Esophagus muscularis mucosa (tissue), 4 donors: ENCODE measurements around the gene PEPD. TPM values are rescaled to one million over a fixed set of nuclear protein-coding genes. Genes with fewer than 3 reads are reported as not detected.
A peak's percentile ranks its signal among the peaks of the same experiment; 100 is the strongest.

Source experiments
- DNase-seq: peaks from one replicate; pipeline ENCODE4 v3.0.0-alpha.2; 2017; ENCODE audit errors: extremely low spot score
- H3K27ac ChIP-seq, 4 donors: fragments of 200-600 bp; sonication (generic); replicated peaks in 1 of 4; 1 replicate in 3 of 4; 2 replicates in 1 of 4; pipeline ENCODE4 v1.5.1; 2016 to 2019; ENCODE audit warnings: mild to moderate bottlenecking in 1 of 4
- H3K27me3 ChIP-seq, 4 donors: fragments of 200-600 bp; sonication (generic); one replicate each; pipeline versions ENCODE4 v1.5.1 to v1.6.0; 2016 to 2019
- H3K36me3 ChIP-seq, 4 donors: fragments of 200-600 bp; sonication (generic); one replicate each; pipeline ENCODE4 v1.5.1; 2016 to 2019
- H3K4me1 ChIP-seq, 4 donors: fragments of 200-600 bp; sonication (generic); one replicate each; pipeline ENCODE4 v1.5.1; 2016 to 2019
- H3K4me3 ChIP-seq, 4 donors: fragments of 200-600 bp; sonication (generic); 1 replicate in 2 of 4; 2 replicates in 2 of 4; pipeline ENCODE4 v1.5.1; 2016 to 2019; ENCODE audit warnings: mild to moderate bottlenecking in 4 of 4, moderate library complexity in 1 of 4
- H3K9me3 ChIP-seq, 4 donors: fragments of 200-600 bp; sonication (generic); 1 replicate in 3 of 4; 2 replicates in 1 of 4; pipeline ENCODE4 v1.5.1; 2016 to 2019
- EP300 ChIP-seq: sonication (generic); formaldehyde crosslinking; IDR thresholded peaks from one replicate; pipeline ENCODE4 v1.6.1; 2017; ENCODE audit warnings: antibody characterized with exemption
- POLR2A ChIP-seq: fragments of 450-650 bp; IDR thresholded peaks from one replicate; pipeline ENCODE4 v1.6.1; 2017; ENCODE audit warnings: antibody characterized with exemption, moderate library complexity, mild to moderate bottlenecking, low read depth
- POLR2AphosphoS5 ChIP-seq, 2 donors: sonication (generic); formaldehyde crosslinking; IDR thresholded peaks; one replicate each; pipeline ENCODE4 v1.6.1; 2017; ENCODE audit warnings: antibody characterized with exemption in 2 of 2
- WGBS: methylation state at CpG from one replicate; pipeline ENCODE4 v1.1.5; 2018; 5-methylcytosine and 5-hydroxymethylcytosine counted together
- intact Hi-C: fragments of 100-400 bp; cut with DNase I; formaldehyde crosslinking; loops from one replicate; pipeline ENCODE4 v1.15.1; 2023
- total RNA-seq, 4 donors: library from RNA; depleted of rRNA; stranded (reverse); fragments of >200 nt; gene quantifications; one replicate each; pipeline versions ENCODE4 v1.1.0 to v1.2.1, GENCODE V29; 2016
- TF ChIP-seq, protein P1 (sequence below), 3 experiments: fragments of 200-600 bp in 2 of 3; fragments of 450-650 bp in 1 of 3; sonication (generic) in 2 of 3; IDR thresholded peaks; one replicate each; pipeline ENCODE4 v1.5.1; 2017 to 2019; ENCODE audit warnings: antibody characterized with exemption in 3 of 3, mild to moderate bottlenecking in 2 of 3, moderate library complexity in 1 of 3

PEPD gene
- total RNA-seq, 4 donors from 2014 or later, result 59.8 to 90.9 (median 73.0) TPM

DNA sequence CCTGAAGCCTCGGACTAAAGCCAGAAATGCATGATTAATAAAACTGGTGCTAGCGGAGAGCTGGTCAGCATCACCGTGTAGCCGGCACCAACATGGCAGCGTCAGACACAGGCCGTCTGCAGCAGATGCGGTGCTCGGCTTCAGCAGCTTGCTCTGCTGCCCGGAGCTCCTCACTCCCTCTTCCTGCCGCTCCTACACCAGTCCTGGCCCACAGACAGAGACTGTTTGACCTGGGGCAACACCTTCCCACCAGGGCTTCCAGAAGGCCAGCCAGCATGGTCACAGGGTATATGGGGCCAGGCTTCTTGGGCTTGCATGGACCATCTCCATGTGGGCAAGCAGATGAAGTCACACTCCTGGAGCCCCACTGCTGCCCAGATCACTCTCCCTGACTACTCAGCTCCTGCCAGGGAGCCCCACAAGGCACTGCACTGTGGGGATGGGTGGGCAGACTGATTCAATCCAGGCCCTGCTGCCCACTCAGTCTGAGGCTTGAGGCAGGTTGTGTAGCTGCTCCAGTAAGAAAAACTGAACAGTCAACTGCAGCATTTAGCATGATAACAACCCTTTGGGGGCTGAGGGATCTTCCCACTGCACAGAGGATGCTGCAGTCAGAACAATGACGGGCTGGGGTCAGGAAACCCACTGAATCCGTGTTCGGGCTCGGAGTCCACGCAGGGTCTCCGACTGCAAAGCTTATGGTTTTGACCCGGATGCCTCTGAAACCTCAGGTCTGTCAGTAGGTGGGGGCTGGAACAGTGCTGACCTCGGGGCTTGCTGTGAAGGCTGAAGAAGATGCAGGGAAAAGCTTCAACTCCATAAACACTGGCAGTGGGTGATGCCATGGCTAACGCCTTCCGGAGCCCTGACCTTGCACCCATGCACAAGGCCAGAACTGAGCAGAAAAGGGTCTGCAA, 102.5 kb downstream of the PEPD start:
- H3K27me3 ChIP-seq, result no peaks in the 10 kb centered on the region
- DNase-seq, result no peak
- no peak overlapping the region for H3K27ac ChIP-seq
- TF ChIP-seq EP300 (no peak), POLR2AphosphoS5 (IDR thresholded peaks at IDR 0.05) (no peak), POLR2A (no peak)
- TF ChIP-seq, protein P1, sequence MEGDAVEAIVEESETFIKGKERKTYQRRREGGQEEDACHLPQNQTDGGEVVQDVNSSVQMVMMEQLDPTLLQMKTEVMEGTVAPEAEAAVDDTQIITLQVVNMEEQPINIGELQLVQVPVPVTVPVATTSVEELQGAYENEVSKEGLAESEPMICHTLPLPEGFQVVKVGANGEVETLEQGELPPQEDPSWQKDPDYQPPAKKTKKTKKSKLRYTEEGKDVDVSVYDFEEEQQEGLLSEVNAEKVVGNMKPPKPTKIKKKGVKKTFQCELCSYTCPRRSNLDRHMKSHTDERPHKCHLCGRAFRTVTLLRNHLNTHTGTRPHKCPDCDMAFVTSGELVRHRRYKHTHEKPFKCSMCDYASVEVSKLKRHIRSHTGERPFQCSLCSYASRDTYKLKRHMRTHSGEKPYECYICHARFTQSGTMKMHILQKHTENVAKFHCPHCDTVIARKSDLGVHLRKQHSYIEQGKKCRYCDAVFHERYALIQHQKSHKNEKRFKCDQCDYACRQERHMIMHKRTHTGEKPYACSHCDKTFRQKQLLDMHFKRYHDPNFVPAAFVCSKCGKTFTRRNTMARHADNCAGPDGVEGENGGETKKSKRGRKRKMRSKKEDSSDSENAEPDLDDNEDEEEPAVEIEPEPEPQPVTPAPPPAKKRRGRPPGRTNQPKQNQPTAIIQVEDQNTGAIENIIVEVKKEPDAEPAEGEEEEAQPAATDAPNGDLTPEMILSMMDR (IDR thresholded peaks at IDR 0.05), result no peak
- 93% methylated on average over 15 of the region's 20 CpGs for WGBS
- no peak overlapping the region for H3K4me3 ChIP-seq
- intact Hi-C loops, result no loop called here
- peaks cover 0 to 10% (median 8%) of the 10 kb centered on the region in 4 donors for H3K4me1 ChIP-seq
- H3K9me3 ChIP-seq, result no peaks in the 10 kb centered on the region
- H3K36me3 ChIP-seq, result peaks cover 0 to 4% (median 3%) of the 10 kb centered on the region in 4 donors

DNA sequence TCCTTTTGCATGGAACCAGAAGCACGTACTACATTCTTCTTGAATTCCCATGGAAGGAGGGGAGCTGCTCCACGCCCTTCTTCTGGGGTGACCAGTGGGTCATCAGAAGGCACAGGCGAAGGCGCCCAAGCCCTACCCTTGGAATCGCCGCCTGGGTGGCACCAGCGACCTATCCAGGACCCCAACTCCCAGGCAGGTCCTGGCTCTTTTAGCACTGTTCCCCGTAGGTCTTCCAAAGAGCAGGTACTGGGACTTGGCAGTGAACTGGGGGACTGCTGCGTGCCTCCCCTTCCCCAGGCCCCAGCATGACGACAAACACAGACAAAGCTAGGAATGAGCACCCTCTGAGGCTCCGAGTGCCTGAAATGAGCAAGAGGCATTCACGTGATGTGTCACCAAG, 103.1 kb downstream of the PEPD start:
- intact Hi-C loops, result no loop called here
- TF ChIP-seq POLR2A (no peak), POLR2AphosphoS5 (IDR thresholded peaks at IDR 0.05) (no peak), EP300 (no peak)
- TF ChIP-seq, protein P1 (IDR thresholded peaks at IDR 0.05), result no peak
- Histone ChIP-seq H3K27me3 (no peaks in the 10 kb centered on the region), H3K4me3 (no peak overlapping the region), H3K4me1 (peaks cover 0 to 10% (median 8%) of the 10 kb centered on the region in 4 donors), H3K9me3 (no peaks in the 10 kb centered on the region), H3K27ac (no peak overlapping the region), H3K36me3 (peaks cover 0 to 4% (median 3%) of the 10 kb centered on the region in 4 donors)
- 86% methylated on average over 4 of the region's 12 CpGs for WGBS
- DNase-seq, result no peak

DNA sequence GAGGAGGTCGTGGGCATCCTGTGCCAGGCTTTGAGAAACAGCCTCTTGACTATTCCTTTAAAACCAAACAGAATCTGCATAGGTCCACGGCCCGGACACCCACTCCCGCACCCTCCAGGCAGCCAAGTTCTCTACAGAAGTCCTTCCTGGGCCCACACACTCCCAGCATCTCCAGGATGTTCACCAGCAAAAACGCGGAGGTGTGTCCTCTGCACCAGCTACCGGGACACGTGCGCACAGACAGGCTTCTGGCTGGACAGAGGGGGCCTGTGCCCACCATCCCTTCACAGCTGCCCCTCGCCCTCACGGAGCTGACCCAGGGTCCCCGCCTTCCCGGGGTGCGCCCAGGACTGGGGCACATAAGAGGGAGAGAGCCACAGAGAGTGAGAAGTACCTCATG, 103.8 kb downstream of the PEPD start:
- H3K4me1 ChIP-seq, result peaks cover 0 to 10% (median 8%) of the 10 kb centered on the region in 4 donors
- H3K27me3 ChIP-seq, result no peaks in the 10 kb centered on the region
- intact Hi-C loops, result no loop called here
- no peak overlapping the region for H3K27ac ChIP-seq
- WGBS, result 92% methylated on average over 14 of the region's 14 CpGs
- peaks cover 0 to 7% (median 3%) of the 10 kb centered on the region in 4 donors for H3K36me3 ChIP-seq
- H3K9me3 ChIP-seq, result no peaks in the 10 kb centered on the region
- no peak for TF ChIP-seq POLR2AphosphoS5 (IDR thresholded peaks at IDR 0.05)
- TF ChIP-seq POLR2A, result no peak
- no peak for TF ChIP-seq EP300
- TF ChIP-seq, protein P1 (IDR thresholded peaks at IDR 0.05), result no peak
- no peak for DNase-seq
- H3K4me3 ChIP-seq, result no peak overlapping the region

DNA sequence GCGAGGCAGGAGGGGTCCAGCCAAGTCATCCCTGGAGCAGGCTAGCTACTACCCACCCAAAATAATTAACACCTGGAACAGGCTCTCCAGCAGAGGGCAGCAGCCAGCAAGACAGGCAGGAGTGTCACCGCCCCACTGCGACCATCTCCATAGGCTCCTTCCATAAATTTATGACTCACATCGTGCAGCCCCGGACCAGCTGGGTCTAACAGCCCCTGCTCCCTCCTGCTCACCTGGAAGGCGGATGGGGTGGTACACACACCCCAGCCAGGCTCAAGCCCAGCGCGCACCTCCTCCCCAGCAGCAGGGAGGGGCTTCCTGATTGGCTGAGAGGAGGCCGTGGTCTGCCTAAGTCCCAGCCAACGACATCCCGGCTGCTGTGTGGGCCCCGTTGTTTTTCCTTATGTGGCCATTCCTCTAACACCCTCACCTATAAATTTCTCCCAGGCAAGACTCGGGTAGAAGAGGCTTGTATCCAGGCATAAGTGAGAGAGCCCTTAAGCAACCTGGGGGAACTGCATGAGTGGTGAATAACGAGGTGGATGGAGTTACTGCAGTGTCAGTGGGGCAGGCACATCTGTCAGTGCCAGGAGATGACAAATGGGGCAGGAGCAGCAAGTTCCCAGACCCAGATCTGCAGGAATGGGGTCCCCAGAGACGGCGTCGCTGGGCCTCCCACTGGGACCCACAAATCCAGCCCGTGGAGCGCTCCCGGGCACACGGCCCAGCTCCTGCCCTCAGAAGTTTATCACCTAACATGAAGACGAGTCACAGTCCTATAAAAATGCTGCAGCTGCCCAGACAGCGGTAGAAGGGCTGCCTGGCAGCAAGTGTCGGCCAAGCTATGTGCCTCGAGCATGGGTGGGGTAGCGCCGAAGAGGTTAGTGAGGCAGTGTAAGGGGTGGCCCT, 105.0 kb downstream of the PEPD start:
- Histone ChIP-seq H3K4me3 (peak overlapping the region in 1 of 4 donors; percentile 26), H3K36me3 (peaks cover 0 to 9% (median 5%) of the 10 kb centered on the region in 4 donors), H3K27ac (no peak overlapping the region), H3K4me1 (peaks cover 0 to 10% (median 8%) of the 10 kb centered on the region in 4 donors), H3K27me3 (no peaks in the 10 kb centered on the region), H3K9me3 (no peaks in the 10 kb centered on the region)
- TF ChIP-seq, protein P1 (IDR thresholded peaks at IDR 0.05), result peak; percentile 50 to 68 (median 54)
- TF ChIP-seq POLR2A, result no peak
- DNase-seq, result no peak
- 42% methylated on average over 22 of the region's 27 CpGs for WGBS
- intact Hi-C loops, result no loop called here
